22Rv1 (cell line): ENCODE measurements around the gene PDCL3.

Source experiments
- H3K27ac ChIP-seq: fragments of 450-650 bp; 2 replicates; pipeline ENCODE4 v1.5.1; 2017
- CTCF ChIP-seq: fragments of 450-650 bp; IDR thresholded peaks from 2 replicates; pipeline ENCODE4 v1.5.1; 2017; ENCODE audit warnings: mild to moderate bottlenecking
- ZFX ChIP-seq: fragments of 450-650 bp; IDR thresholded peaks from 2 replicates; pipeline ENCODE4 v1.6.1; 2017; ENCODE audit warnings: antibody characterized with exemption, borderline replicate concordance

PDCL3 gene

GRCh38 chr2:100580367-100581276 lies 17.8 kb downstream of the PDCL3 start:
- no peak overlapping the region for H3K27ac ChIP-seq
- TF ChIP-seq ZFX: no peak
- no peak for TF ChIP-seq CTCF

- TF ChIP-seq CTCF (no peak), ZFX (no peak)
- no peak overlapping the region for H3K27ac ChIP-seq
Observed at GRCh38 chr2:100581277-100581612, 18.5 kb downstream of the PDCL3 start.

GRCh38 chr2:100584816-100585215 lies 22.0 kb downstream of the PDCL3 start:
- no peak for TF ChIP-seq ZFX
- TF ChIP-seq CTCF: no peak

GRCh38 chr2:100588071-100588786 lies 25.4 kb downstream of the PDCL3 start:
- TF ChIP-seq ZFX: no peak
- TF ChIP-seq CTCF: no peak
- H3K27ac ChIP-seq: no peak overlapping the region

More at GRCh38 chr2:100584816-100585215, 22.0 kb downstream of the PDCL3 start:
- H3K27ac ChIP-seq: no peak overlapping the region

- TF ChIP-seq CTCF (no peak), ZFX (no peak)
Observed at GRCh38 chr2:100589527-100589926, 26.7 kb downstream of the PDCL3 start.

GRCh38 chr2:100592226-100592625 lies 29.4 kb downstream of the PDCL3 start:
- TF ChIP-seq CTCF (no peak), ZFX (no peak)
- H3K27ac ChIP-seq: no peak overlapping the region

More at GRCh38 chr2:100589527-100589926, 26.7 kb downstream of the PDCL3 start:
- H3K27ac ChIP-seq: no peak overlapping the region

GRCh38 chr2:100596465-100596864 lies 33.7 kb downstream of the PDCL3 start:
- TF ChIP-seq ZFX (no peak), CTCF (no peak)
- H3K27ac ChIP-seq: no peak overlapping the region
